ENCODE data around the gene GALR2. TPM values are rescaled to one million over a fixed set of nuclear protein-coding genes. Genes with fewer than 3 reads are reported as not detected.

Gene GALR2
- total and polyA plus RNA-seq, 10 of the 15 experiments (the other 5 are each of a cell fraction or from before 2014, with no cell fraction given), result 0.06 to 1.2 (median 0.22) TPM; not detected in 5

- no peak overlapping the region for H3K4me3 ChIP-seq
- no peak overlapping the region for H3K9ac ChIP-seq (ENCODE audit: control insufficient read depth, insufficient read depth, low read length)
- H3K27ac ChIP-seq (ENCODE audit: control insufficient read depth, insufficient read depth), result no peak overlapping the region
- H4K20me1 ChIP-seq (ENCODE audit: control insufficient read depth, insufficient read depth), result no peaks in the 10 kb centered on the region
- DNase-seq (ENCODE audit: low read depth, low spot score) (no peak), ATAC-seq (no peak), FAIRE-seq (no peak)
- intact Hi-C loops (cut with micrococcal nuclease; ENCODE audit: unreplicated experiment) (no loop called here), in situ Hi-C loops (cut with MboI) (no loop called here)
- no peak for TF ChIP-seq EZH2 (IDR thresholded peaks at IDR 0.05; ENCODE audit: borderline replicate concordance, control insufficient read depth, low read depth, low read length)
- peaks cover 3% of the 10 kb centered on the region for H3K4me1 ChIP-seq (ENCODE audit: control insufficient read depth, insufficient read depth, low read length)
- no peak overlapping the region for H3K4me2 ChIP-seq (ENCODE audit: control insufficient read depth, insufficient read depth)
- H3K27me3 ChIP-seq (replicated peaks in 1 of 2; ENCODE audit: control insufficient read depth in 2 of 2, insufficient read depth in 2 of 2, low read length in 1 of 2), result no peaks in the 10 kb centered on the region
- peaks cover 6% of the 10 kb centered on the region for H3K79me2 ChIP-seq (ENCODE audit: control insufficient read depth, insufficient read depth, low read length)
- BruUV-seq (replicated peaks), result no TSS peak
- no peaks in the 10 kb centered on the region; the same call in 2 of the 3 replicates for H3K9me3 ChIP-seq (replicated peaks; ENCODE audit: control insufficient read depth, insufficient read depth, low read length)
- H2AFZ ChIP-seq (ENCODE audit: control insufficient read depth, low read depth, low read length), result no peak overlapping the region
- CTCF ChIA-PET, result interaction anchor here (0.6 kb wide), 1 partner anchor 139 kb away, joined by 3 read pairs; no protein-coding TSS in a partner anchor
- SMC1A ChIA-PET (ENCODE audit: uncharacterized antibody, unreplicated experiment), result no interaction called here
- H3K36me3 ChIP-seq (ENCODE audit: control insufficient read depth in 2 of 2, insufficient read depth in 2 of 2, low read length in 1 of 2), result peaks cover 13 to 20% of the 10 kb centered on the region in 2 experiments; a peak in 3 of 4 replicates
- POLR2A ChIA-PET, result no interaction called here
- RAD21 ChIA-PET (ENCODE audit: unreplicated experiment), result no interaction called here
- WGBS (ENCODE audit: insufficient coverage, insufficient replicate concordance, low lambda C conversion rate, missing lambda C conversion rate), result 93% methylated on average over 19 of the region's 19 CpGs
Measured at GRCh38 chr17:76097716-76098295, 23.2 kb downstream of the GALR2 start.

- intact Hi-C loops (cut with micrococcal nuclease; ENCODE audit: unreplicated experiment), result no loop called here
- TF ChIP-seq BCLAF1 (IDR thresholded peaks at IDR 0.05) (no peak), SKIL (IDR thresholded peaks at IDR 0.05; ENCODE audit: low read depth, poor library complexity, severe bottlenecking) (no peak), MYB (IDR thresholded peaks at IDR 0.05; ENCODE audit: borderline replicate concordance, low read depth, low read length) (no peak), STAT1 (conservative IDR thresholded peaks at IDR 0.05) (no peak), ATF3 (IDR thresholded peaks at IDR 0.05; ENCODE audit: borderline replicate concordance, extremely low read depth, low read depth, low read length) (no peak), CBX5 (IDR thresholded peaks at IDR 0.05; ENCODE audit: low read depth) (no peak)
Measured at GRCh38 chr17:76102944-76103273, 28.3 kb downstream of the GALR2 start.

More at GRCh38 chr17:76102944-76103273, 28.3 kb downstream of the GALR2 start:
- Histone ChIP-seq H4K20me1 (ENCODE audit: control insufficient read depth, insufficient read depth) (no peaks in the 10 kb centered on the region), H3K4me1 (ENCODE audit: control insufficient read depth, insufficient read depth, low read length) (peaks cover 6% of the 10 kb centered on the region), H2AFZ (ENCODE audit: control insufficient read depth, low read depth, low read length) (peak overlapping the region; percentile 90), H3K4me3 (peak overlapping the region; percentile 90), H3K27ac (ENCODE audit: control insufficient read depth, insufficient read depth) (peak overlapping the region; percentile 71), H3K9me3 (replicated peaks; ENCODE audit: control insufficient read depth, insufficient read depth, low read length) (no peaks in the 10 kb centered on the region; the same call in 2 of the 3 replicates), H3K27me3 (replicated peaks in 1 of 2; ENCODE audit: control insufficient read depth in 2 of 2, insufficient read depth in 2 of 2, low read length in 1 of 2) (no peaks in the 10 kb centered on the region), H3K36me3 (ENCODE audit: control insufficient read depth in 2 of 2, insufficient read depth in 2 of 2, low read length in 1 of 2) (peaks cover 1 to 10% of the 10 kb centered on the region in 2 experiments; a peak in 3 of 4 replicates), H3K4me2 (ENCODE audit: control insufficient read depth, insufficient read depth) (peak overlapping the region; percentile 86), H3K79me2 (ENCODE audit: control insufficient read depth, insufficient read depth, low read length) (peaks cover 14% of the 10 kb centered on the region), H3K9ac (ENCODE audit: control insufficient read depth, insufficient read depth, low read length) (peak overlapping the region; percentile 69)
- DNase-seq (ENCODE audit: low read depth, low spot score) (no peak), ATAC-seq (peak; percentile 10), FAIRE-seq (peak; percentile 54)
- ChIA-PET CTCF (interaction anchor here (0.6 to 7.6 kb wide), 7 partner anchors 16 to 470 kb away, joined by 3 to 40 read pairs (median 4); no protein-coding TSS in a partner anchor), SMC1A (ENCODE audit: uncharacterized antibody, unreplicated experiment) (interaction anchor here (0.7 to 1.3 kb wide), 3 partner anchors 24 to 170 kb away, joined by 3 to 4 read pairs (median 4); no protein-coding TSS in a partner anchor), POLR2A (interaction anchor here (0.6 to 1.3 kb wide), 2 partner anchors 76 to 162 kb away, joined by 3 read pairs; no protein-coding TSS in a partner anchor), RAD21 (ENCODE audit: unreplicated experiment) (interaction anchor here (0.9 to 1.4 kb wide), 2 partner anchors 89 to 176 kb away, joined by 3 to 5 read pairs; no protein-coding TSS in a partner anchor)
- in situ Hi-C loops (cut with MboI), result no loop called here
- TSS peak; percentile 70 for BruUV-seq (replicated peaks)
- 0% methylated on average over 4 of the region's 4 CpGs for WGBS (ENCODE audit: insufficient coverage, insufficient replicate concordance, low lambda C conversion rate, missing lambda C conversion rate)

All from GM12878 (cell line).